GM12872 (cell line): Measurements from ENCODE around the gene C8B.

ENCODE experiments used
- TF ChIP-seq, protein P1 (sequence below): IDR thresholded peaks from 3 replicates; pipeline ENCODE4 v1.5.1; 2011; ENCODE audit warnings: low read depth, mild to moderate bottlenecking, low read length, moderate library complexity; ENCODE audit not compliant: insufficient read depth

The C8B gene

GRCh38 chr1:56983484-56983883 lies 17.7 kb upstream of the C8B start:
- TF ChIP-seq, protein P1, sequence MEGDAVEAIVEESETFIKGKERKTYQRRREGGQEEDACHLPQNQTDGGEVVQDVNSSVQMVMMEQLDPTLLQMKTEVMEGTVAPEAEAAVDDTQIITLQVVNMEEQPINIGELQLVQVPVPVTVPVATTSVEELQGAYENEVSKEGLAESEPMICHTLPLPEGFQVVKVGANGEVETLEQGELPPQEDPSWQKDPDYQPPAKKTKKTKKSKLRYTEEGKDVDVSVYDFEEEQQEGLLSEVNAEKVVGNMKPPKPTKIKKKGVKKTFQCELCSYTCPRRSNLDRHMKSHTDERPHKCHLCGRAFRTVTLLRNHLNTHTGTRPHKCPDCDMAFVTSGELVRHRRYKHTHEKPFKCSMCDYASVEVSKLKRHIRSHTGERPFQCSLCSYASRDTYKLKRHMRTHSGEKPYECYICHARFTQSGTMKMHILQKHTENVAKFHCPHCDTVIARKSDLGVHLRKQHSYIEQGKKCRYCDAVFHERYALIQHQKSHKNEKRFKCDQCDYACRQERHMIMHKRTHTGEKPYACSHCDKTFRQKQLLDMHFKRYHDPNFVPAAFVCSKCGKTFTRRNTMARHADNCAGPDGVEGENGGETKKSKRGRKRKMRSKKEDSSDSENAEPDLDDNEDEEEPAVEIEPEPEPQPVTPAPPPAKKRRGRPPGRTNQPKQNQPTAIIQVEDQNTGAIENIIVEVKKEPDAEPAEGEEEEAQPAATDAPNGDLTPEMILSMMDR, result no peak

- TF ChIP-seq, protein P1, result no peak
Measured at GRCh38 chr1:56979986-56980755, 14.4 kb upstream of the C8B start.

- TF ChIP-seq, protein P1, result no peak
Measured at GRCh38 chr1:56978819-56979218, 13.0 kb upstream of the C8B start.

GRCh38 chr1:56977910-56978309 lies 12.1 kb upstream of the C8B start:
- TF ChIP-seq, protein P1, result no peak

GRCh38 chr1:56975446-56975845 lies 9.6 kb upstream of the C8B start:
- TF ChIP-seq, protein P1, result no peak

- TF ChIP-seq, protein P1, result no peak
Measured at GRCh38 chr1:56973923-56974742, 8.3 kb upstream of the C8B start.

GRCh38 chr1:56972976-56973375 lies 7.2 kb upstream of the C8B start:
- TF ChIP-seq, protein P1, result no peak
